HG03064 (cell line): Measurements from ENCODE around the gene CIDEA.

Experiments
- ATAC-seq: cut with Tn5 transposase; IDR thresholded peaks from one replicate; pipeline ENCODE4 v1.9.1; 2021; ENCODE audit warnings: low read depth; ENCODE audit not compliant: unreplicated experiment

Gene CIDEA

DNA sequence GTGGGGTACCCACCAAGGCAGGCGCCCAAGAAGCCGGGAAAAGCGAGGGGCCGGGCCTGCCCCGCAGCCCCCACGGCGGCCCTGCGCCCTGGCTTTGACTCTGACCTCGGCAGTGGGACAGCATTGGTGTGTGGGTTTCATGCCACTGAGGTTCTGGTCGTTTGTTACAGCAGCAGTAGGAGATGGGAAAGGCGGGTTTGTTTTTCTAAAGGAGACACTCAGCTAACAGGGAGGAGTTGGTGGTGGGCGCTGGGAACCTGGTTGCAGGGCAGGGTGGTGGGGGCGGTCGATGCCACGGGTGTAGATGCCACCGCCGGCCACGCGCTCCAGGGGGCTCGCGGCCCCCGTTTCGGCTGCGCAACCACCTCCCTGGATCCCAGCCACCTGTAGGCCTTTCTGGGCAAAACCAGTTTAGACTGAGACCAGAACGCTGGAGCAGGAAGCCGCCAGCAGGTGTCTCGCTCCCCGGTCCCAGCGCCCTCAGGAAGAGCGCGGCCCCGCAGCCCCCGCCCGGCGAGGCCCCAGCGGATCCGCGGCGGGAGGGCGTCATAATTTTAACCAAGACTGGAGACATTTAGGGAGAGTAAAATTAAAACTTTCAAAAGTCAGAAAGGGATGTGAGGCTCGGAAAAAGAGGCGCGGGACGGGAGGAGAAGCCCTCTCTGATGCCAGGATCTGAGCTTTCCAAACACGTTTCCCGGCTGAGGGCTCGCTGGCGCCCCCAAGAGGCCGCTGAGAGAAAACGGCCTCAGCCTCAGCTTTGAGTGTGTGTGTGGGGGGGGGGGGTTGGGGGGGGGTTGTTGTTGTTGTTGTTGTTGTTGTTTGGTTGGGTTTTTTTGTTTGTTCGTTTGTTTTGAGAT, 17.4 kb downstream of the CIDEA start:
- ATAC-seq: no peak

DNA sequence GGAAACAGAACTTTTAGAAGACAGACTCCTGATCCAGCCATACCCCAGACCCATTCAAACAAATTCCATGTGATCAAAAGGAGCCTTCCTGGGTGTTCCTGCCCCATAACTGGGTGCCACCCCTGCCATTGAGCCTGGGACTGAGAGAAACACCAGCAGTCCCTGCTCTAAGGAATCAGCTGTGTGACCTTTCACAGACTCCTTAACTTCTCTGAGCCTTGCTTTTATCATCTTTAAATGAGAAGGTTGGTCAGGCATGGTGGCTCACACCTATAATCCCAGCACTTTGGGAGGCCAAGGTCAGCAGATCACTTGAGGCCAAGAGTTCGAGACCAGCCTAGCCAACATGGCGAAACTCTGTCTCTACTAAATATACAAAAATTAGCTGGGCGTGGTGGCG, 20.6 kb downstream of the CIDEA start:
- ATAC-seq: no peak

DNA sequence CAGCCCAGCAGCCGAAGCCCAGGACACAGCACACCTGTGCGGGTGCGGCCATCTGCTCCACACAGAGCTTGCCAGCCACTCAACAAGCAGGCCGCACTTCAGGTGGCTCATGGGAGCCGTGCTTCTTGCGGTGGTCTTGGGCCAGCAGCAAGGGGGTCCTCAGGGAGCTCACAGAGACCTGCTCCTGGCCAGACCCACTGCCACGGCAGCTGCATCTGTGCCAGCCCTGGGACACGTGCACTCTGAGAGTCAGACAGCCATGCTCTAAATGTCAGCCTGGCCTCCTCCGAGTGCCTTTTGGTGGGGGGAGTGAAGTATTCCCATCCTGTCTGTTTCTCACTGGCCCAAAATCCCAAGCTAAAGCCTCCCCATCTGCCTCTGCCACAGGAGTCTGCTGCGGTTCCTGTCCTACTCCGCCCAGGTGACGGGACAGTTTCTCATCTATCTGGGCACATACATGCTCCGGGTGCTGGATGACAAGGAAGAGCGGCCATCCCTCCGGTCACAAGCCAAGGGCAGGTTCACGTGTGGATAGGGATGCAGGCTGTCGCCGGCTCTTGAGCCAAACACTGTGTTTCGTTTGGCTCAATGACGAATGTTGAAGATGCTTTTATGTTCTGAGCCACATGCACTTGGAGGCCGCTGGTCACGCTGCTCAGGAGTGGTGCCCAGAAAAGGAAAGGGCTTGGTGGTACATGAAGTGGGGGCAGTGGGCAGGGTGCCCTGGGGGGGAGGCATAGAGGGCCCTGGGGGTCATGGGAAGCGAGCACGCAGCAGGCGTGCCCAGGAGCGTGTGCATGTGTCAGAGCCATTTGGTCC, 22.8 kb downstream of the CIDEA start:
- ATAC-seq: no peak

DNA sequence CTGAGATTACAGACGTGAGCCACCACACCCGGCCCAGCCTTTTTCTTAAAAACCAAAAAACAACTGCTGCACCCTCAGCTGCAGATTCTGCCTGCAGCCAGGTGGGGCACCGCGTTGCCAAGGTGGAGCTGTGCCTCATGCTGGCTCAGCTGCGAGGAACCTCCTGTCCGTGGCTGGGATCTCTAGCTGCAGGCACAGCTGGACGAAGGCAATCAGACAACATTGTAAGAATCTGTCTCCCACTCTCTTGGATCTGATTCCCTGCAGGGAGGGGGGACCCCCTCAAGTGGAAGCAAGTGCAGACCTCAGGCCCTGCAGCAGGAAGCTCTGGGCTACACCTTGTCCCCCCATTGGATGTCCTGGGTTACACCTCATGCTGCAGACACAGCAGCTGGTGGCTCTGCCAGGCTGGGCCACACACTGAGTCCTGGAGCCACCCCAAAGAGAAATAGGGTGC, 24.1 kb downstream of the CIDEA start:
- ATAC-seq: no peak

DNA sequence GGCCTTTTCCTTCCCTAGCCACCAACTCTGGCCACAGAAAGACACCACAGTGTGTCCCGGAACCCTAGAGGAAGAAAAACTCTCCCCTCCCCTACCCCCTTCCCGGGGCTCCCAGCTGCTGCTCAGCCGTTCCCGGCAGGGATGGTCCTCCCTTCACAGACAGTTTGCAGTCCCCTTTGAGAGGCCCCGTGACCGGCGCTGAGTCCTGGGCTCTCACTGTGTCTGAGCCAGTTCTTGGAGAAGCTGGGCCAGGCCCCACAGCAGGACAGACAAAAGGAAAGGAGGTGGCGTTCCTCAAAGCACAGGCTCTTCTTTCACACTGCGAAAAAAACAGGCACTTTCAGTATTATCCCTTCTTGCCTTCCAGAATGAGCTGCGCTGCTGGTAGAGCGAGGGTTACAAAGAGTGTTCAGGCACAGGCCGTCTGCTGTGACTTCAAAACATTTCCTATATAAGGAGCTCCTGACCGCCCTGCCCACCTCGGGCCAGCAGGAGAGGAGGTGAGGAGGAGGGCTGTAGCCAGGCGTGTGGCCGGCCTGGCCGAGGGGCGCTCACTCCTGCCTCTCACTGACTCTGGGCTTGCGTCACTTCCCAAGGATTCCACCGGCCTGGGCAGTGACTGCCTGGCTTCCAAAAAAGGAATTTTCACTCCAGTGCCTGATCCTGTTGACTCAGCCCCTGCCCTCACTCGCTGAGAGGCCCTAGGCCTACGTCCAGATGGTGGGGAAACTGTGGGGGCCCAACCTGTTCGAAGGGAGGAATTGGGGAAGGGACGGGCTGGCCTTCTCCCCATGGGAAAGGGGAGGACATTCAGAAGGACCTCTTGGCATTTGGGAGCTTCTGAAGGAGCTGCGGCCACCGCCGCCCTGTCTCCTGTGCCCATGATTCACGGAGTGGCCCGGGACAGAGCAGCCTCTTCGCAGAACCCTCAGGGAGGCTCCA, 24.9 kb downstream of the CIDEA start:
- ATAC-seq: no peak

DNA sequence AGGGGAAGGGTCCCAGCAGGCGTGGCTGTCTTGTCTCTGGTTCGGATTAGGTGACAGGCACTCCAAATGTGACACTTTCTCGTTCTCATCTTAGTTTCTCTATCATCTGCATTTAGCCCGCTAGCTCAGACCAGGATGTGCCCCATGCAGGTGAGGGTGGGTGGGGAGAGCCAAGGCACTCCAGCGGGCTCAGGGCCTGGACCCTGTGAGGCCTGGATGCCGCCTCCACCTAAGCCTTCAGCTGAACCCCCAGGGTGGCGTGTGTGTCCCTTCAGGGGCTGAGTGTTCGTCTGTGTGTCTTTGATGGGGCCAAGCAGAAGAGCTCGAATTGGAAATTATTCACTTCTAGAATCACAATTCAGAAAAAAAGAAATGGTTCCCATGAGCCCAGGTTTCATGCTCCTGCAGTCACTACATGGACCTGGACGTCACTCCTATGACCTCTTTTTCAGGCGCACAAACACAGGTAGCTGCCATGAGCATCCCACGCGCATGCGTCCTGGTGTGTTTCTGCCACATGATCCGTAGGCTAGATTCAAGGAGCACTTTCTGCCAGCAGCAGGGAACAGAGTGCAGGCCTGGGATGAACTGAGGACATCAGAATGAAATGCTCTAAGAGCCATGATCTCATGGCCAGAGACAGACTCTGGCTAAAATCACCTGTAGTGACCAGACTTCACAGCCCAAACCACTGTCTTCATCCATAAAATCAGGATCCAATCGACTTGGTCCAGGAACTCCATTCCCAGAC, 25.8 kb downstream of the CIDEA start:
- no peak for ATAC-seq

DNA sequence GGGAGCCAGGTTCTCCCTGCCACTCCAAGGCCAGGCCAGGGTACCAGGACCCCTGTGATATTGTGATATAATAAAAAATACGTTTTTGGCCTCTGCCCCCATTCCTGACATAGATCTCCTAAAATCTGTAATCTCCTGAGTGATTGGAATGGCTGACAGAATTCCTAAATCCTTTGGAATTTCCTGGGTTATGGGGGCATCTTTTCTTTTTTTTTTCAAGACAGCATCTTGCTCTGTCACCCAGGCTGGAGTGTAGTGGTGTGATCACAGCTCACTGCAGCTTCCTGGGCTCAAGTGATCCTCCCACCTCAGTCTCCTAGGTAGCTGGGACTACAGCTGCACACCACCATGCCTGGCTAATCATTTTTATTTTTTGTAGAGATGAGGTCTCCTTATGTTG, 27.7 kb downstream of the CIDEA start:
- ATAC-seq: no peak

DNA sequence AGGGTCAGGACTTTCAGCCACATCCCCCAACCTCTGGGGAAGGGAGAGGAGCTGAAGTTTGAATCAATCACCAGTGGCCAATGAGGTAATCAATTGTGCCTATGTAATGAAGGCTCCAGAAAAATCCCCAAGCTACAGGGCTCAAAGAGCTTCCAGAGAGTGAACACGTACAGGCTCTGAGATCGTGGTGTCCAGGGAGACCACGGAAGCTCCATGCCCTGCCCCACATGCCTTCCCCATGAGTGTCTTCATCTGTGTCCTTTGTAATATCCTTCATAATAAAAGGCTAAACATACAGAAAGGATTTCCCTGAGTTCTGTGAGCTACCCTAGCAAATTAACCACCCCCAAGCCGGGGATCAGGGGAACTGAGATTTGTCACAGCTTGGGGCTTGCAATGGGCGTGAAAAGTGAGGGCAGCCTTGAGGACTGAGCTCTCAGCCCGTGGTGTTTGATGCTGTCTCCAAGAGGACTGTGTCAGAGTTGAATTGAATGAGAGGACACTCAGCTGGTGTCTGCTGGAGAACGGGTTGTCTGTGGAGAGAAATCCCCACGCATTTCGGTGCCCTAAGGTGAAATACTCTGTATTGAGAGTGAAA, 28.4 kb downstream of the CIDEA start:
- no peak for ATAC-seq

DNA sequence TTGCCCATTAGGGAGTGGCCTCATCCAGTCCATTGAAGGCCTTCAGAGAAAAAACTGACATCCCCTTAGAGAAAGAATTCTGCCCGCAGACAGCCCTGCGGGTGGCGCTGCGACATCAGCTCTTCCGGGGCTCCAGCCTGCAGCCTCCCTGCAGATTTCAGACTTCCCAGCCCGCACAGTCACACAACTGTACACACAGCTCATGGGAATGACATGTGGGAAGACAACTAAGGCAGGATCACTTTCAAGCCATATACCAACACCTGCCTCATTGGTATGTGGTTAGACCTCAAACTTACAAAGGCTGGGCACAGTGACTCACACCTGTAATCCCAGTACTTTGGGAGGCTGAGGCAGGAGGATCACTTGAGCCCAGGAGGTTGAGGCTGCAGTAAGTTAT, 29.1 kb downstream of the CIDEA start:
- no peak for ATAC-seq

DNA sequence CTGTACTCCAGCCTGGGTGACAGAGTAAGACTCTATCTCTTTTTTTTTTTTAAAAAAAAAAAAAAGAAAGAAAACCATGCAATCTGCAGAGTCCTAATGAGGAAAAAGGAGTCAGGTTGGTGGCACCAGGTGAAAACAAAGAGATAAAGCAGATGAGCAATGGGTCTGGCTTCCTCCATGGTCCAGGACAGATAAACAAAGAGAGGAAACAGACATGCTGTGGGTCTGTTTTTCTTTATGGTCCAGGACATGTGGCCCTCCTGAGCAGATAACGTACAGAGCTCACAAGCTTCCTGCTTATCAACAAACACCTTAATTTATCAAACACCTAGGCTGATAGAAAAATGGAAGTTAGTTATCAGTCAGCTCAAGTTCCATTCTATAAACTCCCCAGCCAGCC, 29.5 kb downstream of the CIDEA start:
- no peak for ATAC-seq

DNA sequence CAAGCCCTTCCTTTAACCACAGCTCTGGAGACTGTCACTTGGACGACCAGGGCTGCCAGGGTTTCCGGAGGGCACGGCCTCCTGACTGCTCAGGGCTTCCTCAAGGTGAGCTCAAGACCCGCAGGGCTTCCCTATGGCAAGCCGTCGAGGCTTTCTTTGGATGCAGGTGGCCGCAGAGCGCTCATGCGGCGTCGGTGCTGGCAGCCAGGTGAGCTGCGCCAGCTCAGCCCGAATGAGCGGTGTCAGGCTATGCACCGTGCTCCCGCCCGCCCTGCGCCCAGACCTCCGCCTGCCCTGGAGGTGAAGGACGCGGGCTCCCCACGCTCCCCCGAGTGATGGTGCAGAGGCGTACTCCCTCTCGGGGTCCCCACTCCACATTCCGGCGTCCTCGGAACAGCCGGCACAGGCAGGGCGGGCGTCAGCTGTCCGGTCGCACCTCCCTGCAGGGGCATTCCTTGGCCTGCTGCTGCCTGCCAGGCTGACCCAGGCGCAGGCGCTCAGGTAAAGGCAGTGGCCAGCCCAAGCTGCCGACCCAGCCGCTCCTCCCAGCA, 33.0 kb downstream of the CIDEA start:
- no peak for ATAC-seq

DNA sequence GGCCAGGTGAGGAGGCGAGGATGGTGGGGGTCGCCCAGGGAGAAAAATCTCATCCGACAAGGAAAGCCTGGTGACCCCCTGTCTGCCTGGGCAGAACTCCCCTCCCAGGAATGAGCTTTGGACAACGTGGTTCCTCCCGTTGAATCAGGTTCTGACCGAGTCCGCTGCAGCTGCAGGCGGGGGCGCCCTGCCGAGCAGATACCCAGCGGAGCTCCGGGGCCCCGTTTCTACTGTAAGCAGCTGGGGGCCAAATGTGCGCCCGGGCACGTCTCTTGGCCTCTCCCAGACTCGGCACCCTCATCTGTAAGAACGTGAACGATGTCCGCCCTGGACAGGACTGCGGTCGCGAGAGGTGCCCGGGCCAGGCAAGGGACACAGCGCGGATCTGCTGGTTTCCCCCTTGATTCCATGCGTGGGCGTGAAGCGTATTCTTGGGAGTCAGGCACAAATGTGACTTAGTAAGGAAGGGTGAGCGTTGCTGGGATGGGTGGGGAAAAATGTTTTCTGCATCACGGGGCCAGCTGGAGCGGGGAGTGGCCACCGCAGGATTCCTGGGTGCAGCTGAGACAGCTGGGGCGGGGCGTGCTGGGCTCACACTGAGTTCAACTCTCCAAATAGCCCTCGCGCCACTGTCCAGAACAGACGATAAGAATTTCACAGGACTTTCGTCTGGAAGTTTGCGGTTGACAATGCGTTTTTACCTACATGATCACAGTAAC, 33.7 kb downstream of the CIDEA start:
- no peak for ATAC-seq

DNA sequence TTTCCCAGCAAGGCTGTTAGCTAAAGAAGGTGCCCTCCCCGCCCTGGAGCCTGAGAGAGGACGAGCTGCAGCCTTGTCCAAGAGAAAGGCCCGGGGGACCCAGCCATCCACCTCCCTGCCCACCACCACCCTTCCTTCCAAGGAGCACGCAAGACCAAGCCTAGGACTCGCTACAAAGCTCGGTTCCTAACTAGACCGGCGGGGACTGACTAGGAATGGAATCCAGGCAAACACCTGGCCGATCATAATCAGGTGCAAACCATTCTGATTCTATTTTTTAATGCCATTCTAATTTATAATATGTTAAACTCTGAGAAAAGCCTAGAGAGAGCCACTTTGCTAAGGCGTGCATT, 34.2 kb downstream of the CIDEA start:
- no peak for ATAC-seq

DNA sequence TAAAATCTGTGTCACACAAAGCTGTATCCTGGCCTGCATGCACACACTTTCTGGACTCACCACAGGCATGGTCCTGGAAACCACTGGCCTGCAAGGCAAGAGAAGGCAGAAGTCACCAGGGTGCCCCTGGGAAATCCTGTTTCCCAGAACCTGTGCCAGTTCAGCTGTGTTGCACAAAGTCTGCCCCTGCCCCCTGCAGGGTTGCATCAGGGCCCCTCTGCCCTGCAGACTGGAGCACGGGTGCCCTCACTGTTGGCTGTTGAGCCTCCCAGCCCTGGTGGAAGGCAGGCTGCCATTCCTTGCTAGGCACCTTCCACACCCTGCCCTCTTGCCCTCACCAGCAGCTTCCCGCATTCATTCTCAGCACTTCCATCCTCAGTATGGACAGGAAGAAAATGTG, 35.9 kb downstream of the CIDEA start:
- no peak for ATAC-seq

DNA sequence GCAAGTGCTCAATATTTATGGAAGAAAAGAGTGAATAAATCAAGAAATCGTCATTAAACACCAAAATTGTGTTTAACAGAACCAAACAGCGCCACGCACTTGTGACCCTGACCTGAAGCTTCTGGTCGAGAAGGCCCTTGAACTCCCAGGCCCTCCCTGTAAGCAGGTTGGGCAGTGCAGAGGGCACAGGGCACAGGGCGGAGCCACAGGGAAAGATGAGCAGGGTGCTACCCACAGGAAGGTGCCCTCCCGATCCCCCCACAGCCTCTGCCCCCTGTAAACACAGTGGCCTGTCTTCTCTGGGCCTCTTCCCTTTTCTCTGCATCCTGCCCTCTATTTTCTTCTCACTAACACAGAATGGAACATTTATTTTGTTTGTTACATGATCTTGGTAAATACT, 37.0 kb downstream of the CIDEA start:
- ATAC-seq: no peak

DNA sequence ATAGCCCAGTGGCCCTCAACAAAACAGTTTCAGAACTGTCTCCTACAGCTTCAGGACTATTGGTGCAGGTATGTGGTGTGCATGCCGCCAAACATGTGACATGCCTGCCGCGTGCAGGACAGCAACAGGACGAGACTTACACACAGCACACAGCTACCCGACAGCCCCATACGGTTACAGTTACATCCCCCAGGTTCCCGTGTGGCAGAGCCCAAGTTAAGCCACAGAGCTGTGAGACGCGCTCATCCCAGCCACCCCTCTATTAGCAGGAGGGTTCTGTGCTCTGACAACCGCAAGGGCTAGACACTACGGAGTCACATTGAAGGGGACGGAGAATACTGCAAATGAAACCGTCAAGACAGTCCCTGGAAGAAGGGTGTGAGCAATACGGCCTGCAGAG, 37.5 kb downstream of the CIDEA start:
- no peak for ATAC-seq

DNA sequence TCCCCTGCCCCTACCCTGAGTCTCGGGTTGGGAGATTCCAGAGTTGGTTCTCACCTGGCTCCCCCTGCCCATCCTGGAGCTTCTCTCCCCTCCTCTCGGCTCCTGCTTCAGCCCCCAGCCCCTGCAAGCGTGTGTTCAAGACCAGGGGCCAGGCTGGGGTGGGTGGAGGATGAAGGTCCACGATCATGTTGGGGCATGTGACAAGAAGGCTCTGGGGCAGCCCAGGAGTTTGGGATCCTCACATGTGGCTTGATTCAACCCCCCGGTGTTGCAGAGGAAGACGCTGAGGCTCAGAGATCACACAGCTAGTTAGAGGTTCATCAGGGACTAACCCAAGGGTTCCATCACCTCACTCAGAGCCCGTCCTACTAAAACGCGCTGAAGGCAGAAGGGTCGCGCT, 39.7 kb downstream of the CIDEA start:
- ATAC-seq: no peak

DNA sequence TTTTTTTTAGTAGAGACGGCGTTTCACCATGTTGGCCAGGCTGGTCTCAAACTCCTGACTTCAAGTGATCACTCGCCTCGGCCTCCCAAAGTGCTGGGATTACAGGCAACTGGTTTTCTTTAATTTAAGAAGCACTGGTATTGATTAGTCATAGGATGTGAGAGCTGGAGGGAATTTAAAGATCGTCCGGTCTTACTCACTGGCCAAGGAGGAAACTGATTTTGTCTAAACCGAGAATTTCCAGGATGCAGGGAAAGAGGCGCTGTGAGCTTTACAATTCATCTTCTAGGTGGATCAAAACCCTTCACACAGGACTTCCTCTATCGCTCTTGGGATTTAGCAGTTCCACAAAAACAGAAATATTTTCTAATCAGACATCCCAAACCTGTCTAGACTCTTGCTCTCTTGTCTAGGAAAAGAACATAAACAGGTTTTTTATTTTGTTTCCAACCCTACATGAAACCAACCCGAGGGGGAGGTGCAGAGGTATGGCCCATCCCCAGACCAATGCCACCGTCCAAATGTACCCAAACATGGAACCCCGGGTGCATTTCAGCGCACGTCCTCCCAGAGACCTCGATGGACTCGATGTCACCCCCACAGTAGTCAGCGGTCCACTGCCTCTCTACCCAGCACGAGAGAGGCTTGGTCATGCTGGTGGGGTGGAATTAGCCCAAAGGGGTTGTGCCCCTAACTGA, 41.4 kb downstream of the CIDEA start:
- ATAC-seq: no peak
